HepG2 (cell line): ENCODE results near the gene SLC13A5. TPM values are rescaled to one million over a fixed set of nuclear protein-coding genes. Genes with fewer than 3 reads are reported as not detected.
A peak's percentile ranks its signal among the peaks of the same experiment; 100 is the strongest.

Experiments used
- ATAD3A ChIP-seq: sonication (generic); formaldehyde crosslinking; IDR thresholded peaks from 2 replicates; pipeline ENCODE4 v1.4.0; 2020; ENCODE audit warnings: missing genetic modification reagents
- ATM ChIP-seq: fragments of 450-650 bp; IDR thresholded peaks from 2 replicates; pipeline ENCODE4 v1.7.1; 2017; ENCODE audit warnings: mild to moderate bottlenecking, borderline replicate concordance
- ATRX ChIP-seq: sonication (generic); formaldehyde crosslinking; IDR thresholded peaks from 2 replicates; pipeline ENCODE4 v1.4.0; 2020; ENCODE audit warnings: missing genetic modification reagents, borderline replicate concordance
- DPF2 ChIP-seq: sonication (generic); formaldehyde crosslinking; IDR thresholded peaks from 2 replicates; pipeline ENCODE4 v1.4.0; 2020; ENCODE audit warnings: mild to moderate bottlenecking, low read depth, missing genetic modification reagents, borderline replicate concordance
- ETV6 ChIP-seq: sonication (generic); formaldehyde crosslinking; conservative IDR thresholded peaks from 2 replicates; pipeline ENCODE4 v1.4.0; 2020; ENCODE audit warnings: missing genetic modification reagents
- HIVEP1 ChIP-seq: sonication (generic); formaldehyde crosslinking; IDR thresholded peaks from 2 replicates; pipeline ENCODE4 v1.4.0; 2020; ENCODE audit warnings: mild to moderate bottlenecking, missing genetic modification reagents
- HNRNPLL ChIP-seq: fragments of 200-400 bp; formaldehyde crosslinking; IDR thresholded peaks from 2 replicates; pipeline ENCODE4 v1.6.1; 2017; ENCODE audit warnings: mild to moderate bottlenecking, low read depth, low read length; ENCODE audit not compliant: poor library complexity, severe bottlenecking
- HNRNPUL1 ChIP-seq: fragments of 200-400 bp; formaldehyde crosslinking; IDR thresholded peaks from 2 replicates; pipeline ENCODE4 v1.6.1; 2017; ENCODE audit warnings: low read depth, mild to moderate bottlenecking, low read length, moderate library complexity
- JARID2 ChIP-seq: sonication (generic); formaldehyde crosslinking; IDR thresholded peaks from 2 replicates; pipeline ENCODE4 v1.8.1; 2023; ENCODE audit warnings: missing genetic modification reagents, inconsistent platforms; ENCODE audit not compliant: insufficient replicate concordance
- KDM1A ChIP-seq: IDR thresholded peaks from 2 replicates; pipeline ENCODE4 v1.6.1; 2016; ENCODE audit warnings: missing compliant biosample characterization
- KLF13 ChIP-seq: sonication (generic); formaldehyde crosslinking; IDR thresholded peaks from 2 replicates; pipeline ENCODE4 v1.4.0; 2020; ENCODE audit warnings: mild to moderate bottlenecking, missing genetic modification reagents
- KLF9 ChIP-seq: IDR thresholded peaks from 2 replicates; pipeline ENCODE4 v1.6.1; 2016; ENCODE audit warnings: low read depth
- MATR3 ChIP-seq: sonication (generic); formaldehyde crosslinking; IDR thresholded peaks from 2 replicates; pipeline ENCODE4 v1.4.0; 2020; ENCODE audit warnings: missing genetic modification reagents
- NFATC3 ChIP-seq: sonication (generic); formaldehyde crosslinking; IDR thresholded peaks from 2 replicates; pipeline ENCODE4 v1.5.1; 2020; ENCODE audit warnings: mild to moderate bottlenecking, missing genetic modification reagents
- NFE2L2 ChIP-seq: fragments of 150-350 bp; IDR thresholded peaks from 2 replicates; pipeline ENCODE4 v1.6.1; 2014; ENCODE audit warnings: low read length
- POGZ ChIP-seq: sonication (generic); formaldehyde crosslinking; IDR thresholded peaks from 2 replicates; pipeline ENCODE4 v1.4.0; 2020; ENCODE audit warnings: mild to moderate bottlenecking, missing genetic modification reagents
- PRMT3 ChIP-seq: sonication (generic); formaldehyde crosslinking; IDR thresholded peaks from 2 replicates; pipeline ENCODE4 v1.8.1; 2022; ENCODE audit warnings: low read depth, mild to moderate bottlenecking, moderate library complexity, missing genetic modification reagents, borderline replicate concordance
- RFXAP ChIP-seq: sonication (generic); formaldehyde crosslinking; IDR thresholded peaks from 2 replicates; pipeline ENCODE4 v1.4.0; 2020; ENCODE audit warnings: missing genetic modification reagents, borderline replicate concordance
- SAP130 ChIP-seq: IDR thresholded peaks from 2 replicates; pipeline ENCODE4 v1.6.1; 2016; ENCODE audit warnings: low read depth
- SMARCC2 ChIP-seq: fragments of 450-650 bp; IDR thresholded peaks from 2 replicates; pipeline ENCODE4 v1.6.1; 2017; ENCODE audit warnings: antibody characterized with exemption, mild to moderate bottlenecking
- SMARCE1 ChIP-seq: fragments of 450-650 bp; IDR thresholded peaks from 2 replicates; pipeline ENCODE4 v1.6.1; 2017; ENCODE audit warnings: borderline replicate concordance
- SP140L ChIP-seq: sonication (generic); formaldehyde crosslinking; IDR thresholded peaks from 2 replicates; pipeline ENCODE4 v1.4.0; 2020; ENCODE audit warnings: missing genetic modification reagents, borderline replicate concordance
- SRSF1 ChIP-seq: fragments of 200-400 bp; formaldehyde crosslinking; optimal IDR thresholded peaks from 2 replicates; pipeline ENCODE3; 2017; ENCODE audit warnings: mild to moderate bottlenecking, low read depth, low read length, moderate library complexity
- TEAD2 ChIP-seq: sonication (generic); formaldehyde crosslinking; IDR thresholded peaks from 2 replicates; pipeline ENCODE4 v1.9.0; 2021; ENCODE audit warnings: missing genetic modification reagents
- TFE3 ChIP-seq: IDR thresholded peaks from 2 replicates; pipeline ENCODE4 v1.6.1; 2016
- TRIM22 ChIP-seq: fragments of 450-650 bp; IDR thresholded peaks from 2 replicates; pipeline ENCODE4 v1.6.1; 2017
- ZBTB42 ChIP-seq: sonication (generic); formaldehyde crosslinking; IDR thresholded peaks from 2 replicates; pipeline ENCODE4 v1.5.0; 2020; ENCODE audit warnings: mild to moderate bottlenecking, missing genetic modification reagents
- ZC3H4 ChIP-seq: sonication (generic); formaldehyde crosslinking; IDR thresholded peaks from 2 replicates; pipeline ENCODE4 v1.4.0; 2020; ENCODE audit warnings: missing genetic modification reagents, borderline replicate concordance
- ZNF34 ChIP-seq: sonication (generic); formaldehyde crosslinking; IDR thresholded peaks from 2 replicates; pipeline ENCODE4 v1.4.0; 2020; ENCODE audit warnings: mild to moderate bottlenecking, missing genetic modification reagents, borderline replicate concordance
- ZNF724P ChIP-seq: sonication (generic); formaldehyde crosslinking; IDR thresholded peaks from 2 replicates; pipeline ENCODE4 v1.8.0; 2022; ENCODE audit warnings: missing genetic modification reagents, borderline replicate concordance
- ZNF782 ChIP-seq: sonication (generic); formaldehyde crosslinking; IDR thresholded peaks from 2 replicates; pipeline ENCODE4 v1.4.0; 2020; ENCODE audit warnings: missing genetic modification reagents, mild to moderate bottlenecking, borderline replicate concordance
- ZSCAN20 ChIP-seq: sonication (generic); formaldehyde crosslinking; IDR thresholded peaks from 2 replicates; pipeline ENCODE4 v1.4.0; 2020; ENCODE audit warnings: missing genetic modification reagents, mild to moderate bottlenecking, borderline replicate concordance
- ZSCAN9 ChIP-seq: IDR thresholded peaks from 2 replicates; pipeline ENCODE4 v1.6.1; 2016; ENCODE audit warnings: borderline replicate concordance
- polyA plus RNA-seq, 8 experiments: library from polyadenylated mRNA; depleted of rRNA in 3 of 8; stranded (reverse) in 7 of 8; unstranded in 1 of 8; fragments of >200 nt; fragmentation: Illumina TruSeq in 4 of 8; extraction: Trizol in 4 of 8; gene quantifications; 2 replicates each; pipeline versions ENCODE4 v1.2.1 to v1.2.3, GENCODE V29; 2011 to 2016; ENCODE audit warnings: low read depth in 4 of 8, missing spikeins in 1 of 8, mixed read lengths in 1 of 8; ENCODE audit not compliant: insufficient read depth in 1 of 8
- total RNA-seq, 5 experiments: library from RNA; depleted of rRNA; stranded (reverse); fragments of >200 nt; fragmentation: Illumina TruSeq; extraction: Trizol; gene quantifications; 2 replicates each; pipeline ENCODE4 v1.2.3, GENCODE V29; 2016; ENCODE audit warnings: low read depth in 1 of 5

Gene SLC13A5
- total and polyA plus RNA-seq, 2 of the 13 experiments (the other 11 are each of a cell fraction or from before 2014, with no cell fraction given) = 42.8 to 310 TPM

- TF ChIP-seq ATRX (CRISPR knock-in tag) (no peak), ZSCAN9 (CRISPR knock-in tag) (no peak), ATAD3A (CRISPR knock-in tag) (no peak), KDM1A (CRISPR knock-in tag) (no peak), NFATC3 (CRISPR knock-in tag) (no peak), ZNF724P (CRISPR knock-in tag) (no peak), HNRNPUL1 (no peak), PRMT3 (CRISPR knock-in tag) (no peak), ZC3H4 (no peak), ZSCAN20 (no peak), ETV6 (no peak), ZBTB42 (CRISPR knock-in tag) (no peak), SMARCE1 (no peak), MATR3 (CRISPR knock-in tag) (no peak), TFE3 (CRISPR knock-in tag) (no peak), POGZ (CRISPR knock-in tag) (peak; percentile 29; the same call in 1 of the 2 replicates), TEAD2 (no peak), SP140L (no peak), ZNF34 (CRISPR knock-in tag) (no peak), SMARCC2 (no peak), HIVEP1 (CRISPR knock-in tag) (peak; percentile 57; the same call in 1 of the 2 replicates), SAP130 (CRISPR knock-in tag) (peak; percentile 58), DPF2 (no peak; the same call in 1 of the 2 replicates), HNRNPLL (peak; percentile 16), NFE2L2 (no peak), KLF13 (CRISPR knock-in tag) (no peak), ZNF782 (CRISPR knock-in tag) (0 out of 2 replicates have a peak, but pooled peaks have one; percentile 51), TRIM22 (no peak), ATM (peak; percentile 79; the same call in 1 of the 2 replicates), KLF9 (no peak), SRSF1 (no peak), RFXAP (0 out of 2 replicates have a peak, but pooled peaks have one; percentile 23), JARID2 (no peak)
Observed at GRCh38 chr17:6711081-6711674, 2.0 kb downstream of the SLC13A5 start (continued).
